ENCODE data around the gene SF3B1.
"Not testable (repeated sequence)": the region's sequence is repeated elsewhere in the genome, so short reads cannot be mapped to it uniquely, and the experiment has no call there.

DNA sequence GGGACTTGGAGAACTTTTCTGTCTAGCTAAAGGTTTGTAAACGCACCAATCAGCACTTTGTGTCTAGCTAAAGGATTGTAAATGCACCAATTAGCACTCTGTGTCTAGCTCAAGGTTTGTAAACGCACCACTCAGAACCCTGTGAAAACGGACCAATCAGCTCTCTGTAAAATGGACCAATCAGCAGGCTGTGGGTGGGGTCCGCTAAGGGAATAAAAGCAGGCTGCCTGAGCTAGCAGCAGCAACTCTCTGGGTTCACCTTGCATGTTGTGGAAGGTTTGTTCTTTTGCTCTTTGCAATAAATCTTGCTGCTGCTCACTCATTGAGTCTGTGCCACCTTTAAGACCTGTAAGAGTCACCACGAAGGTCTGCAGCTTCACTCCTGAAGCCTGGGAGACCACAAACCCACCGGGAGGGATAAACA, 16.1 kb upstream of the SF3B1 start:
- TF ChIP-seq, protein P1, sequence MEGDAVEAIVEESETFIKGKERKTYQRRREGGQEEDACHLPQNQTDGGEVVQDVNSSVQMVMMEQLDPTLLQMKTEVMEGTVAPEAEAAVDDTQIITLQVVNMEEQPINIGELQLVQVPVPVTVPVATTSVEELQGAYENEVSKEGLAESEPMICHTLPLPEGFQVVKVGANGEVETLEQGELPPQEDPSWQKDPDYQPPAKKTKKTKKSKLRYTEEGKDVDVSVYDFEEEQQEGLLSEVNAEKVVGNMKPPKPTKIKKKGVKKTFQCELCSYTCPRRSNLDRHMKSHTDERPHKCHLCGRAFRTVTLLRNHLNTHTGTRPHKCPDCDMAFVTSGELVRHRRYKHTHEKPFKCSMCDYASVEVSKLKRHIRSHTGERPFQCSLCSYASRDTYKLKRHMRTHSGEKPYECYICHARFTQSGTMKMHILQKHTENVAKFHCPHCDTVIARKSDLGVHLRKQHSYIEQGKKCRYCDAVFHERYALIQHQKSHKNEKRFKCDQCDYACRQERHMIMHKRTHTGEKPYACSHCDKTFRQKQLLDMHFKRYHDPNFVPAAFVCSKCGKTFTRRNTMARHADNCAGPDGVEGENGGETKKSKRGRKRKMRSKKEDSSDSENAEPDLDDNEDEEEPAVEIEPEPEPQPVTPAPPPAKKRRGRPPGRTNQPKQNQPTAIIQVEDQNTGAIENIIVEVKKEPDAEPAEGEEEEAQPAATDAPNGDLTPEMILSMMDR (conservative IDR thresholded peaks at IDR 0.05 in 1 of 2, IDR thresholded peaks at IDR 0.05 in 1 of 2; ENCODE audit: extremely low read depth in 1 of 2, insufficient read depth in 1 of 2, low read depth in 1 of 2, low read length in 2 of 2), result not testable (repeated sequence)
- not testable (repeated sequence) for TF ChIP-seq EZH2 (IDR thresholded peaks at IDR 0.05; ENCODE audit: borderline replicate concordance, low read length)
